GM12891 (cell line): Measurements from ENCODE around the gene DTD1.

Source experiments
- POLR2A ChIP-seq: IDR thresholded peaks from 2 replicates; pipeline ENCODE4 v1.6.1; 2011; ENCODE audit warnings: low read depth, low read length, control low read depth
- POLR2AphosphoS5 ChIP-seq: IDR thresholded peaks from 2 replicates; pipeline ENCODE4 v1.6.1; 2011; ENCODE audit warnings: low read depth, low read length, control low read depth
- SPI1 ChIP-seq: IDR thresholded peaks from 2 replicates; pipeline ENCODE4 v1.6.1; 2011; ENCODE audit warnings: low read depth, low read length, control low read depth
- TAF1 ChIP-seq: IDR thresholded peaks from 2 replicates; pipeline ENCODE4 v1.6.1; 2011; ENCODE audit warnings: low read depth, low read length, control low read depth

DNA sequence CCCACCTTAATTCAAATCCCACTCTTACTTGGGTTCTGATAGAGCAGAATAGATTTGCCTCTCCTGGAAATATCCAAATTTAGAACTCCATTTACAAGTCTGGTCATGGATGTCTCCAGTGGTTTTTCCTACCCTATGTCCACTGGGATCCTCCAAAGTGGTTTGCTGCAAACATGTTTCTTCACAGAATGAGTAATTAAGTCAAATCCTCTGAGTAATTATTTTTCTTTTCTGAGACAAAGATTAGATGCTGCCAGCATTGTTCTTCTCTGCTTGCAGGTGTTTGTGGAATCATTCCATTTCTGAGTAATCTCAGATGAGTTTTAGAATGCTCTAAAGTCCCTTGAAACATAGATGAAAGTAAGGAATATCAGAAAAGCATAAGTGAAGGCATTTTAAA is 21.9 kb downstream of the DTD1 start:
- no peak for TF ChIP-seq POLR2A
- TF ChIP-seq POLR2AphosphoS5 = no peak
- TF ChIP-seq TAF1 = no peak
- TF ChIP-seq SPI1 = no peak
